Activated CD4-positive, alpha-beta T cell treated with anti-CD3 and anti-CD28 coated beads for 36 hours (primary cell): ENCODE data around the gene IL4R. TPM values are rescaled to one million over a fixed set of nuclear protein-coding genes. Genes with fewer than 3 reads are reported as not detected.
"Not testable (repeated sequence)": the region's sequence is repeated elsewhere in the genome, so short reads cannot be mapped to it uniquely, and the experiment has no call there.

ENCODE experiments used
- ATAC-seq: fragments of 200-7000 bp; cut with Tn5 transposase; one replicate; pipeline ENCODE4 v1.10.0; 2021; ENCODE audit warnings: mild to moderate bottlenecking, moderate library complexity
- CTCF ChIA-PET: fragments of 350-600 bp; sonication (Branson Sonifier 250); formaldehyde crosslinking; loops from one replicate; lab custom pipeline; 2021; ENCODE audit warnings: antibody characterized with exemption; lab: Charles Lee
- POLR2A ChIA-PET: fragments of 350-600 bp; sonication (Branson Sonifier 250); formaldehyde crosslinking; loops from one replicate; lab custom pipeline; 2021; ENCODE audit warnings: antibody characterized with exemption, inconsistent platforms; lab: Charles Lee
- DNase-seq: peaks from one replicate; pipeline ENCODE4 v3.0.0-alpha.2; 2020
- H3K27ac Mint-ChIP-seq: one replicate; pipeline ENCODE4 v1.8.0; 2021; ENCODE audit warnings: mixed read lengths
- H3K27me3 Mint-ChIP-seq: one replicate; pipeline ENCODE4 v1.8.0; 2021; ENCODE audit warnings: mixed read lengths
- H3K36me3 Mint-ChIP-seq: one replicate; pipeline ENCODE4 v1.8.0; 2021; ENCODE audit warnings: low read depth, mixed read lengths
- H3K4me1 Mint-ChIP-seq: one replicate; pipeline ENCODE4 v1.8.0; 2021; ENCODE audit warnings: mixed read lengths
- H3K4me3 Mint-ChIP-seq: one replicate; pipeline ENCODE4 v1.8.0; 2021; ENCODE audit warnings: mild to moderate bottlenecking, moderate library complexity, mixed read lengths
- H3K9me3 Mint-ChIP-seq: one replicate; pipeline ENCODE4 v1.8.0; 2021; ENCODE audit warnings: low read depth, mixed read lengths
- intact Hi-C, 2 experiments: fragments of 100-400 bp; cut with DNase I in 1 of 2; cut with micrococcal nuclease in 1 of 2; formaldehyde crosslinking; loops; one replicate each; pipeline versions ENCODE4 v1.14.2 to v1.15.1; 2022 to 2024; cut with DNase I, micrococcal nuclease
- total RNA-seq, 2 experiments: library from RNA; stranded (reverse); gene quantifications; one replicate each; pipeline ENCODE4 v1.2.3, GENCODE V29; 2021

The IL4R gene
- total RNA-seq, 2 experiments from 2014 or later, result 185 to 229 TPM

DNA sequence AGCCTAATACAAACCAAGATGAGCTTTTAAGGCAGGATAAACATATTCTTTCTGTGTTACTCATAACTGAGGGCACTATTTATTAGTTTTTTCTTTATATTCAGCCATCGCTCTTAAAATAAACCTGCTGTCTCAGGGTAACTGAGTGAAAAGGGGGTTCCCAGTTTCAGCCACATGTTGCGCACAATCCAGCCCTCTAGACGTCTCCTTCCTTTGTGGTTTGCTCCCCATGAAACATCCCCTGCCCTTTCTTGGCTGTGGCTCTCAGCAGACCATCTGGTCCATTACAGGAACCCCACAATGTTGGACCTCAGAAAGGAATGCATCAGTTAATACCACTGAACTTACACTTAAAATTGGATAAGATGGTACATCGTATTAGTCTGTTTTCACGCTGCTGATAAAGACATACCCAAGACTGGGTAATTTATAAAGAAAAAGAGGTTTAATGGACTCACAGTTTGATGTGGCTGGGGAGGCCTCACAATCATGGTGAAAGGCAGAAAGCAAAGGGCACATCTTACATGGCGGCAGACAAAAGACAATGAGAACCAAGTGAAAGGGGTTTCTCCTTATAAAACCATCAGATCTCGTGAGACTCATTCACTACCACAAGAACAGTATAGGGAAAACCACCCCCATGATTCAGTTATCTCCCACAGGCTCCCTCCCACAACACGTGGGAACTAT, 75.6 kb downstream of the IL4R start:
- Mint-ChIP-seq H3K36me3 (peaks cover 7% of the 10 kb centered on the region), H3K9me3 (peaks cover 24% of the 10 kb centered on the region), H3K4me1 (peaks cover 18% of the 10 kb centered on the region), H3K27ac (no peak overlapping the region), H3K27me3 (no peaks in the 10 kb centered on the region), H3K4me3 (no peak overlapping the region)
- ATAC-seq, result no peak
- POLR2A ChIA-PET, result interaction anchor here (0.7 kb wide), 1 partner anchor 50 kb away, joined by 3 read pairs; no protein-coding TSS in a partner anchor
- CTCF ChIA-PET, result interaction anchor here (0.7 to 2.5 kb wide), 2 partner anchors 12 to 1964 kb away, joined by 3 to 12 read pairs; no protein-coding TSS in a partner anchor
- intact Hi-C loops, result no loop called here
- DNase-seq, result no peak

DNA sequence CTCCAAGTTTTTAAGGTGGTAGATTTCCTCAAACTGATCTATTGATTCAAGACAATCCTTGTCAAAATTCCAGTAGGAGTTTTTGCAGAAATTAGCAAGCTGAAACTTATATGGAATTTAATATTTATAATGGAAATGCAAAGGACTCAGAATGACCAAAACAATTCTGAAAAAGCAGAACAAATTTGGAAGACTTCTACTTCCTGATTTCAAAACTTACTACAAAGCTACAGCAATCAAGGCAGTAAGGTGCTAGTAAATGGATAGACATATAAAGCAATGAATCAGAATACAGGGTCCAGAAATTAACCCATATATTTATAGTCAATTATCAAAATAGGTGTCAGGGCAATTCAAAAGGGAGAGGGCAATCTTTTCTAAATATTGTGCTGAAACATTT, 76.4 kb downstream of the IL4R start:
- no peaks in the 10 kb centered on the region for H3K27me3 Mint-ChIP-seq
- DNase-seq, result no peak
- H3K36me3 Mint-ChIP-seq, result peaks cover 9% of the 10 kb centered on the region
- CTCF ChIA-PET, result interaction anchor here (0.7 to 2.6 kb wide), 2 partner anchors 11 to 1963 kb away, joined by 3 to 8 read pairs; no protein-coding TSS in a partner anchor
- peaks cover 17% of the 10 kb centered on the region for H3K4me1 Mint-ChIP-seq
- intact Hi-C loops, result no loop called here
- POLR2A ChIA-PET, result interaction anchor here (0.7 kb wide), 1 partner anchor 50 kb away, joined by 3 read pairs; no protein-coding TSS in a partner anchor
- H3K27ac Mint-ChIP-seq, result no peak overlapping the region
- peaks cover 29% of the 10 kb centered on the region for H3K9me3 Mint-ChIP-seq
- no peak for ATAC-seq
- no peak overlapping the region for H3K4me3 Mint-ChIP-seq

DNA sequence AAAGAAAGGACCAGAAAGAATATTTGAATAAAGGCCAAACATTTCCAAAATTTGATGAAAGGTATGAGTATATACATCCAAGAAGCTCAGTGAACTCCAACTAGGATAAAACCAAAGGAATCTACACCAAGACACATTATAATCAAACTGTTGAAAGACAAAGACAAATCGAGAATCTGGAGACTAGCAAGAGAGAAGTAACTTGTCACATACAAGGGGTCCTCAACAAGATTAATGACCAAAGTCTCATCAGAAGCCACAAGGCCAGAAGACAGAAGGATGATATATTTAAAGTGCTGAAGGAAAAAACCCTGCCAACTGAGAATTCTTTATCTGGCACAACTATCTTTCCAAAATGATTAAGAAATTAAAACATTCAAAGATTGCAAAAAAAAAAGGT, 78.9 kb downstream of the IL4R start:
- intact Hi-C loops, result no loop called here
- CTCF ChIA-PET, result interaction anchor here (0.8 to 2.6 kb wide), 5 partner anchors 8 to 213 kb away, joined by 3 to 8 read pairs (median 4); partner anchors contain the start of gene IL21R
- peaks cover 31% of the 10 kb centered on the region for H3K9me3 Mint-ChIP-seq

DNA sequence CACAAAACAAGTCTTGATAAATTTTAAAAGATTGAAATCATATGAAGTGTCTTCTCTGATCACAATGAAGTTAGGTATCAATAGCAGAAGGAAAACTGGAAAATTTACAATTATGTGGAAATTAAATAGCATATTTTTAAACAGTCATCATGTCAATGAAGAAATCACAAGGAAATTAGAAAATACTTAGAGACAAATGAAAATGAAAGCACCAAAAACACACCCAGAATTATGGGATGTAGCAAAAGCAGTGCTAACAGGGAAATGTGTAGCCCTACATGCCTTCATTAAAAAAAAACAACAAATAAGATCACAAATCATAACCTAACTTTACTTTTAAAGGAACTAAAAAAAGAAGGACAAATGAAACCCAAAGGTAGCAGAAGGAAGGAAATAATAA, 80.7 kb downstream of the IL4R start:
- Mint-ChIP-seq H3K36me3 (peaks cover 12% of the 10 kb centered on the region), H3K4me3 (no peak overlapping the region), H3K9me3 (peaks cover 28% of the 10 kb centered on the region), H3K4me1 (peaks cover 14% of the 10 kb centered on the region), H3K27ac (no peak overlapping the region), H3K27me3 (no peaks in the 10 kb centered on the region)
- ATAC-seq, result no peak
- ChIA-PET CTCF (interaction anchor here (1.6 kb wide), 1 partner anchor 10 kb away, joined by 4 read pairs; no protein-coding TSS in a partner anchor), POLR2A (no interaction called here)
- DNase-seq, result no peak
- intact Hi-C loops, result no loop called here

More for the DNA sequence above, 78.9 kb downstream of the IL4R start:
- peaks cover 18% of the 10 kb centered on the region for H3K4me1 Mint-ChIP-seq
- peaks cover 12% of the 10 kb centered on the region for H3K36me3 Mint-ChIP-seq
- no peak for ATAC-seq
- H3K27ac Mint-ChIP-seq, result no peak overlapping the region
- no peaks in the 10 kb centered on the region for H3K27me3 Mint-ChIP-seq
- no peak overlapping the region for H3K4me3 Mint-ChIP-seq
- DNase-seq, result no peak
- POLR2A ChIA-PET, result no interaction called here

DNA sequence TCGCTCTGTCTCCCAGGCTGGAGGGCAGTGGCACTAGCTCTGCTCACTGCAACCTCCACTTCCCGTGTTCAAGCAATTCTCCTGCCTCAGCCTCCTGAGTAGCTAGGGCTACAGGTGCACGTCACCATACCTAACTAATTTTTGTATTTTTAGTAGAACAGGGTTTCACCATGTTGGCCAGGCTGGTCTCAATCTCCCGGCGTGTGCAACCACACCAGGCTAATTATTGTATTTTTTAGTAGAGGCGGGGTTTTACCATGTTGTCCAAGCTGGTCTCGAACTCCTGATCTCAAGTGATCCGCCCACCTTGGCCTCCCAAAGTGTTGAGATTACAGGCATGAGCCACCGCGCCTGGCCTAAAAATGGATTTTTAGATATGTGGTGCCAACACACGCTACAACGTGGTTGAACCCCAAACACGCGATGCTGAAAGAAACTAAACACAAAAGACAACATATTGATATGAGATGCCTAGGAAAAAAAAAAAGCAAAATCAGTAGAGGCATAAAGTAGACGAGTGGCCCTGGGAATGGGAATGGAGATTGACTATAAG, 84.6 kb downstream of the IL4R start:
- H3K27ac Mint-ChIP-seq, H3K4me3 Mint-ChIP-seq, H3K27me3 Mint-ChIP-seq, ATAC-seq, DNase-seq, intact Hi-C loops: not testable (repeated sequence)
- peaks cover 29% of the 10 kb centered on the region for H3K4me1 Mint-ChIP-seq
- peaks cover 13% of the 10 kb centered on the region for H3K9me3 Mint-ChIP-seq
- H3K36me3 Mint-ChIP-seq, result peaks cover 22% of the 10 kb centered on the region
- ChIA-PET POLR2A (interaction anchor here (0.6 kb wide), 1 partner anchor 53 kb away, joined by 3 read pairs; no protein-coding TSS in a partner anchor), CTCF (interaction anchor here (0.7 to 1.2 kb wide), 2 partner anchors 11 to 24 kb away, joined by 3 to 6 read pairs; no protein-coding TSS in a partner anchor)

DNA sequence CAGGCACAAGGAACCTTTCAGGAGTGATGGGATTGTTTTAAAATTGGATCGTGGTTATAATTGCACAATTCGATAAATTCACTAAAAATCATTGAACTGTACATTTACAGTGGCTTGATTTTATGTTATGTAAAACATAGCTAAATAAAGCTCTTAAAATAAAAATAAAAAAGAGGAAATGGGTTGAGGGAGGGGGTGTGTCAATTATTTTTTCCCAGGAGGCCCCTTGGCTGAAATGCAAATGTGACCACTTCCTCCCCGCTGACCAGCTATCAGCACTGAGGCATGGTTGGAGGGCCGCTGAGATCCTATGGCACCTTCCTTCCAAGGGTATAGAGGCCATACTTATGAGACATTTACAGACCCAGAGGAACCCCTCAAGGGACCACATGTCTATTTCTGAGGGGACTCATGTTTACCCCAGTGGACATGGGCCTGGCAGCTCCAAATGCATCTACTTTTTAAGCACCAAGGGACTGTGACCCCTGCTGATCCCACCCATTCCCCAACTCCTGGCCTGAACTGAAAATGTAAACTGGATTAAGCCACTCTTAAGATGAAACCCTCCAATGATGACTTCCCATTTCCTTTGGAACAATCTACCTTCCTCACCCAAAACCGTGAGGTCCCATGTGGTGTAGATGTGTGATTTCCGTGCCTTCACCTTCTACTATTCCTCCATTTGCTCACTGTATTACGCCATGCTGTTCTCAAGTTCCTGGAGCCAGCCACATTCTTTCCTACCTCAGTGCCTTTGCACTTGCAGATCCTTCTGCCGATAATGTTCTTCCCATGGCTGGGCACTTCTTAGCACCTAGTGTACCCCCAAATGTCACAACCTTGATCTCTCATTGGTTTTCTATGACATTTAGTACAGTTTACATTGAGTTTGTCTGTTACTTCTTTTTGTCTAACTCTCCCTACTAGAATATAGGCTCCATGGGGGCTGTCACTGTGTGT, 85.4 kb downstream of the IL4R start:
- Mint-ChIP-seq H3K36me3 (peaks cover 28% of the 10 kb centered on the region), H3K27ac (peak overlapping the region; percentile 23), H3K4me1 (peaks cover 25% of the 10 kb centered on the region), H3K4me3 (no peak overlapping the region), H3K27me3 (no peaks in the 10 kb centered on the region), H3K9me3 (peaks cover 10% of the 10 kb centered on the region)
- DNase-seq (no peak), ATAC-seq (no peak)
- intact Hi-C loops, result no loop called here
- CTCF ChIA-PET, result interaction anchor here (1.2 kb wide), 1 partner anchor 12 kb away, joined by 6 read pairs; no protein-coding TSS in a partner anchor
- POLR2A ChIA-PET, result interaction anchor here (0.6 kb wide), 1 partner anchor 53 kb away, joined by 3 read pairs; no protein-coding TSS in a partner anchor

DNA sequence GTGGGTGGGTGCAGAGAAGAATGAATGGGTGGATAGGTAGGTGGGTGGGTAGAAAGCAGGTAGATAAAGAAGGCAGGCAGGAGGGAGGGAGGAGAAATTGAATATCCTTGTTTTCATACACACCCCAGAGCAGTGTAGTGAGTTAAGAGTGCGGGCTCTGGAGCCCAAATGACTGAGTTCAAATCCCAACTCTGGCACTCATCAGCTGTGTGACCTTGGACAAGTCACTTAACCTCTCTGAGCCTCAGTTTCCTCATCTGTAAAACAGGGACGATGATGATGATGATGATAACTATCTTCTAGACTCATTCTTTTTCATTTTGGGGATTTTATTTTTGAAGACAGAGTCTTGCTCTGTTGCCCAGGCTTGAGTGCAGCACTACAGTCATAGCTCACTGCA, 86.2 kb downstream of the IL4R start:
- Mint-ChIP-seq H3K36me3 (peaks cover 29% of the 10 kb centered on the region), H3K27me3 (no peaks in the 10 kb centered on the region), H3K4me3 (no peak overlapping the region), H3K9me3 (peaks cover 2% of the 10 kb centered on the region), H3K4me1 (peaks cover 26% of the 10 kb centered on the region), H3K27ac (no peak overlapping the region)
- intact Hi-C loops, result loop anchor here in 1 of 2 experiments (1.0 to 10.0 kb wide), 2 partner anchors 12 to 795 kb away; no protein-coding TSS in a partner anchor
- DNase-seq (no peak), ATAC-seq (no peak)
- ChIA-PET CTCF (interaction anchor here (0.6 to 7.4 kb wide), 6 partner anchors 9 to 221 kb away, joined by 3 to 51 read pairs (median 8); no protein-coding TSS in a partner anchor), POLR2A (interaction anchor here (0.7 to 8.4 kb wide), 3 partner anchors 12 to 33 kb away, joined by 3 to 103 read pairs (median 4); no protein-coding TSS in a partner anchor)

DNA sequence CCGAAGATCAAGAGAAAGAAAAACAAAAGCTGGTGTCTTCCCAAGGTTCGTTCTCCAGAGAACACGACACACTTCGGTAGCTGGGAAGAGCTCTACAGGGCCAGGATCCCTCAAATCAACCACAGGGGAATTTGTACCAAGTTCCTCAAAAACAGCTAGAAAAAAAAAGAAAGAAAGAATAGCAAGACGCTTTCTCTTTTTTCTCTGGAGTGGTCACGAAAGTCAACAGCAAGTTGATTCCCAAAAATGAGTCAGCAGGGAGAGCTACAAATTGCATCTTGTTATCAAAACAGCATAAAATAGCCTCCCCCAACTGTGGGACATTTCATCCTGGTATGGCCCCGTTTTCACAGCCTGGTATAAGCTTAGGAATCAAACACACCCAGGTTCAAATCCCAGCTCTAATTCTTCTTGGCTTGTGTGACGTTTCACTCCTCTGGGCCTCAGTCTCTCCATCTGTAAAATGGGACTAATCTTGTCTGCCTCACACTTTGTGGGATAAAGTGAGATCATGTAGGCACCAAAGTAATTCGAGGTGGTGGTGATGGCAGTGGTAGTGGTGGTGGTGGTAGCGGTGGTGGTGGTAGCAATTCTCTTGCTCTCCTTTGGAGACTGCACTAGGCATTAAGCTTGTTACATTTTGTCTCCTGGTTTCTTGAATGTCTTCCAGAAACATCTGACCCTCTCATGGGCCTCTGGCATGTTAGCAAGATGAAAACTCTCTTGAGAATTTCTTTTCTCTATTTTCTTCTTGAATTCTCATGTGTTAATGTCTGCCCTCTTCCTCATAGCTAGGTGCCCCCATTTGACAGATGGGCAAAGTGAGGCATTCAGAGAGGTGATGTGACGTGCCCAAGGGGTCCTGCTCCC, 87.2 kb downstream of the IL4R start:
- DNase-seq (no peak), ATAC-seq (no peak)
- Mint-ChIP-seq H3K36me3 (peaks cover 32% of the 10 kb centered on the region), H3K27ac (peak overlapping the region; percentile 40), H3K4me3 (peak overlapping the region; percentile 99), H3K4me1 (peaks cover 29% of the 10 kb centered on the region), H3K27me3 (no peaks in the 10 kb centered on the region), H3K9me3 (no peaks in the 10 kb centered on the region)
- CTCF ChIA-PET, result interaction anchor here (0.6 to 7.4 kb wide), 12 partner anchors 10 to 245 kb away, joined by 3 to 51 read pairs (median 5); no protein-coding TSS in a partner anchor
- intact Hi-C loops, result loop anchor here in 1 of 2 experiments (1.0 to 10.0 kb wide), 2 partner anchors 13 to 794 kb away; no protein-coding TSS in a partner anchor
- POLR2A ChIA-PET, result interaction anchor here (0.6 to 8.4 kb wide), 8 partner anchors 14 to 198 kb away, joined by 3 to 103 read pairs (median 4); partner anchors contain the start of gene KDM8

DNA sequence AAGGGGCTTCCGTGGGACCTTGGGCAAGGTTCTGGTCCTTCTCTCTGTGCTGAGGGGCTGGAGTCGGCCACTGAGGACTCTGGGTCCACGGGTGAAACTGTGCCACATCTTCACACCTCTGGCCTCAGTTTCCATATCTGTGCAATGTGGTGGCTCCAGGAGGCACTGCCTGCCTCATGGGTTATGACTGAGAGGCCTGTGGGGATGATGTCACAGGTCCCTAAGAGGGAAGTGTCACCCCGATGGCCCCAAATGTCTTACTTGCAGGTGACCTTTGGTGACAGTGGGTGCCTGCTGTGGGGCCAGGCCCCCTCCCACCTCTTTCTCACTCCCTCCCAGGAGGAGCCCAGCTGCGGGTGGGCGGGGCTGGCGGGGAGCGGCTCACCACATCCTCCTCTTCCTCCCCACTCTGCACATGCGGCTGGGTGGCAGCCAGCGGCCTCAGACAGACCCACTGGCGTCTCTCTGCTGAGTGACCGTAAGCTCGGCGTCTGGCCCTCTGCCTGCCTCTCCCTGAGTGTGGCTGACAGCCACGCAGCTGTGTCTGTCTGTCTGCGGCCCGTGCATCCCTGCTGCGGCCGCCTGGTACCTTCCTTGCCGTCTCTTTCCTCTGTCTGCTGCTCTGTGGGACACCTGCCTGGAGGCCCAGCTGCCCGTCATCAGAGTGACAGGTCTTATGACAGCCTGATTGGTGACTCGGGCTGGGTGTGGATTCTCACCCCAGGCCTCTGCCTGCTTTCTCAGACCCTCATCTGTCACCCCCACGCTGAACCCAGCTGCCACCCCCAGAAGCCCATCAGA, 88.2 kb downstream of the IL4R start, which contains the start of gene IL21R:
Gene IL21R, plus strand, starts transcription at position 407 of the 801 bp plus-strand sequence. CDS start 27,898 bp downstream, outside the sequence.
- ATAC-seq (peak; percentile 60), DNase-seq (peak; percentile 94)
- CTCF ChIA-PET, result interaction anchor here (0.6 to 7.4 kb wide), 14 partner anchors 10 to 246 kb away, joined by 3 to 51 read pairs (median 4); no protein-coding TSS in a partner anchor
- Mint-ChIP-seq H3K27ac (peak within 1 kb of the TSS; percentile 97), H3K36me3 (peaks cover 42% of the 10 kb centered on the region), H3K9me3 (no peaks in the 10 kb centered on the region), H3K27me3 (no peaks in the 10 kb centered on the region), H3K4me1 (peaks cover 38% of the 10 kb centered on the region), H3K4me3 (peak within 1 kb of the TSS; percentile 99)
- intact Hi-C loops, result loop anchor here (1.0 to 10.0 kb wide), 11 partner anchors 23 to 793 kb away; partner anchors contain the start of gene KDM8 (in 1 of the 2)
- POLR2A ChIA-PET, result interaction anchor here (1.0 to 8.4 kb wide), 7 partner anchors 15 to 199 kb away, joined by 3 to 103 read pairs (median 6); partner anchors contain the start of gene KDM8
